GM03348 (cell line): ENCODE measurements around the gene MMP24.

ENCODE experiments used
- DNase-seq: peaks from one replicate; pipeline ENCODE4 v3.0.0; 2012; ENCODE audit warnings: low spot score

Gene MMP24

GRCh38 chr20:35293303-35294292, 67.1 kb downstream of the MMP24 start:
- no peak for DNase-seq

- no peak for DNase-seq
Observed at GRCh38 chr20:35294293-35294685, 67.8 kb downstream of the MMP24 start.

DNA sequence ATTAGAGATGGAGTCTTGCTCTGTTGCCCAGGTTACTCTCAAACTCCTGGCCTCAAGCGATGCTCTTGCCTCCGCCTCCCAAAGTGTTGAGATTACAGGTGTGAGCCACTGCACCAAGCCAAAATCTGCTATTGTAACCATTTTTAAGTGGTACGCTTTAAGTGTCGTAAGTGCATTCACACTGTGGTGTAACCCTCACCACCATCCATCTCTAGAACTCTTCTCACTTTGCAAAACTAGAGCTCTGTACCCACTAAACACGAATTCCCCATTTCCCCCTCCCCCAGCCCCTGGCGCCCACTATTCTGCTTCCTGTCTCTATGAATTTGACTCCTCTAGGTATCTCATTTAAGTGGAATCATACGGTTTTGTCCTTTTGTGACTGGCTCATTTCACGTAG, 68.6 kb downstream of the MMP24 start:
- no peak for DNase-seq

GRCh38 chr20:35295674-35296073, 69.2 kb downstream of the MMP24 start:
- DNase-seq: no peak

DNA sequence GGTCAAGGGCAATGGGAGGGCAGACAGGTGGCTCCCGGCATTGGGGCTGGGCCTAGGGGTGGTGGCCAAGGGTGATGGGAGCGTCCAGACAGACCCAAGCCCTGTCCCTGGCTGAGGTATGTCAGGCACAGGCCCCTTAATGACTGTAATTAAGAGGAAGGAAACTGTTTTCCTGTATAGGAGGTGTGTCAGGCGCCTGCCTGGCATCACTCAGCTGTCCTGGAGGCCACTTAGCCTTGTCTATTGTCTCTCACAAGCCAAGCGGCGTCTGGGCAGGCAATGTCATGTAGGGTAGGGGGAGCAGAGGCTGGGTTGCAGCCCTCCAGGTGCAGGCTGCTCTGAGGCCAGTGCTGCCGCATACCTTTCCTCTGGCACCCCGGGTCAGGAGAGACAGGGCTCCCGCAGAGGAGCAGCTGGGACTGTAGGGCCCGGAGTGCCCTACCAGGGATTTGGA, 69.6 kb downstream of the MMP24 start:
- DNase-seq: no peak

GRCh38 chr20:35297155-35297554, 70.7 kb downstream of the MMP24 start:
- peak; percentile 37 for DNase-seq

DNA sequence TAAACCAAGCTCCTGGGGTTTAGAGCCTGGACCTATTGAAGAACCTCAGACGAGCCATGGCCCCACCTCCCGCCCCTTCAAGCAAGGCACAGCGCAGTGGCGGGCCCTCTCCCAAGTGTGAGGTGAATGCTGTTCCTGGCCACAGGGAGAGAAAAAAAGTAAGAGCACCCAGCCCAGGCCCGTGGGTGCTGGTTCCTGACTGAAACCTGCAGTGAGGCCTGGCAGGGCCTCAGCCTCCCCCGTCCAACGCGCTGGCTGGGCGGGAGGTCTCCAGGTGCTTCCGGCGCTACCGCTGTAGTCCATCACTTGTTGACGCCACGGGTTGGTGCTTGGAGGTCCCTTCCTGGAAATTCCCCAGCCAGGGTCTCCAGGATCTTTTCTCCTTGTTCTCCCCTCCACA, 71.2 kb downstream of the MMP24 start:
- DNase-seq: no peak

DNA sequence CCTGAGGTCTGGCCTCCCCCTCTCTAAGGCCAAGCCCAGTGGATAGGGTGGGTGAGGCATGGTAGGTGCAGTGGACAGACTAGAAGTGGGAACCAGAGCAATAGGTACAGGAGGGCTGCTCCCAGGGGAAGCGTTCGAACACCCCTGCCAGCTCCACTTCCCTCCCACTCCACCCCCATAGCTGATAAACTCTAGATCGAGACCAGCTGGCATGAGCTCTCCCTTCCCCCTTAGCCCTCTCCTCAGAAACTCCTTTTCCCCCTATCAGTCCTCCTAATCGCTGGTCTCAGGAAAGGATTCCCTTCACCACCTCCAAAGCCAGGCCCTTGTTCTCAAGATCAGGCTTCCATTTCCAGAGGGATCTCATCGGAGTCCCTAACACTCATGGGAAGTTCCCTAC, 71.8 kb downstream of the MMP24 start:
- DNase-seq: no peak

DNA sequence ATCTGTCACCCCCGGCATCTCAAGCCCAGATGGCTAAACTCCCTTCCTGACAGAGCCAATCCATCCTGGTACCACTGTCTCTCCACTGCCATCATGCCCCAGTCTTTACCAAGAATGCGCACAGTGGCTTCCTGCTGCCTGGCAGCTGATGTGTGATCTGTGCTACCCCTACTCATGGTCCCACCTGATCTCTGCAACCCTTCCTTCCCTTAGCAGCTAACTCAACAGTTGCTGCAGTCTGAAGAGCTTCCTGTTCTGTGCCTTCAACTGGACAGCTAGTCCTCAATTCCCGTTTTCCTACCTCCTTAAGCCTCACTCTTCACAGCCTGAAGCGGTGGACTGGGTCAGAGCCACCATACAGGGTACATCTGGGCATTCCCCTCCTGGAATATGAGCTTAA, 73.3 kb downstream of the MMP24 start:
- no peak for DNase-seq

DNA sequence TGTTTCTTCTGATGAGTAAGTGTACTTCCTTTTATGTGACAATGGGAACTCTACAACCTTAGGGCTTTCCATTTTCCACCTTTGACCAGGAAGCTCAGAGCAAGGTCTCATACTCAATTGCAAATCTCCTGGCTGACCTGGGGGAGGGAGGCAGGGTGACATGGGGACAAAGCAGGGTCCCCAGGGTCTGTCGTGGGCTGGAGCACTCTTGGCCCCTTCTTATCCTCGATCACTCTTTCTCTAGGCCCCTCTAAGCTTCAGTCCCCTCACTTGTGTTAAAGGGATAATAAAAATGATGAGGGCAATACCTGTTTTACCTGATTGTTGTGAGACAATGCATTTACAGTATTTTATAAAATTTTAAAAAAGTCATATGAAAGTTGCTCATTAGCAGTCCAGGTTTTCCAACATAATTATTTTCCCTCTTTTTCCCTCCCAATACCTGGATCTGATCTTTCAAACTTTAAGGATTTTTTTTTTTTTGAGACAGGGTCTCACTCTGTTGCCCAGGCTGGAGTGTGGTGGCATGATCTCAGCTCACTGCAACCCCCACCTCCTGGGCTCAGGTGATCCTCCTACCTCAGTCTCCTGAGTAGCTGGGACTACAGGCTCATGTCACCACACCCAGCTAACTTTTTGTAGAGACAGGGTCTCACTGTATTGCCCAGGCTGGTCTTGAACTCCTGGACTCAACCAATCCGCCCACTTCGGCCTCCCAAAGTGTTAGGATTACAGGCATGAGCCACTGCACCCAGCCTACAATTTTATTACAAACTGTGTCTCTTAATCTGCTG, 74.2 kb downstream of the MMP24 start:
- no peak for DNase-seq

DNA sequence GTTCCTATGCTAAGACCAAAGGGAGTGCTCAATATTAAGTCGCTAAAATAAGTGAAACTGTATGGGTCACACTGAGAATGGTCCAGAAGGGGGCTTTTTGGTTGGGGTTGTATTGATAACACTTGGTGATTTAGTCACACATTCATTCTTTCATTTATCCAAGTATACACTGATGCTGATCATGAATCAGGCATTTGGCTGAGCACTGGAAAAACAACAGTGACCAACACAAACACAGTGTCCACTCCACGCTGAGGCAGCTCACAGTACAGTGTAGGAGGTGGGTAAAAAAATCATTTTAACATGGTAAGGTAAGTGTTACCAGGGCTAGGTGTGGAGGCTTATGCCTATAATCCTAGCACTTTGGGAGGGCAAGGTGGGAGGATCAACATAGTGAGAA, 74.9 kb downstream of the MMP24 start:
- no peak for DNase-seq

DNA sequence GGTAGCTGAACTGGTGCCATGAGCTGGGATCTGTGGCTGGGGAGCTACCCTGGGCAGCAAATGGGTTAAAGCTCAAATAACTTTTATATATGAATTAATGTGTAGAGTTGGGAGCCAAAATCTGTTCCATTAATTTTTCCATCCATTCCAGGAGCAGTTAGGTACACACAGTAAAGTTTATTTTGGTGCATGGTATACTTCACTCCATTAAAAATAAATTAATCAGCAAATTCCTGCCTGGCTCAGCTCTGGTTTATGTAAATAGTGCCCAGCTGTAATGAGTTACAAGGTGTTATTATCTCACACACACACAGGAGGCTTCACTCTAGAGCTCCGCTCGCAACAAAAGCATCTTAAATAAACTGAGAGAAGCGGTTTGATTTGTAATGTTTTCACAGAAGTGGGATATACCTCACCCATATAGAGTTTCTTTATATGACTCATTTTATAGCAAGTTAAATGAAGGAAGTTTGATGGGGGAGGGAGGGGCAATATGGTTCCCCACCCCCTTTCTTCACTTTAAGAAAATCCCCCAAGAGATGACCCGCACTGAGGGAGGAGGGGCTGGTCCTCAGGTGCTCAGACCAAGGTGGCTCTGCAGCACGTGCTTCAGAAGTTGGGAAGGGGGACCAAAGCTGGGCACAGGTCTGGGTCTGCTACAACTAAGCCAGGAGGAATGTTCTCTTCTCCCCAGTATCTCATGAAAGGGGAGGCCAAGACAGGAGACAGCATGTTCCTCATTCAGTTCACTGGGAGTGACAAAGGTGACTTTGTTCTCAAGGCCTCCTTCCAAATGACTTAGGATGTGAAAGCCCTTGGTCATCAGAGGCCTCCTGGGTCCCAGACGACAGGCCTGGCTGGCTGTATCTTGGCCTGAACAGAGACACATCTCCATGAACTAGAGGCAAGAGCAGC, 76.2 kb downstream of the MMP24 start:
- no peak for DNase-seq

DNA sequence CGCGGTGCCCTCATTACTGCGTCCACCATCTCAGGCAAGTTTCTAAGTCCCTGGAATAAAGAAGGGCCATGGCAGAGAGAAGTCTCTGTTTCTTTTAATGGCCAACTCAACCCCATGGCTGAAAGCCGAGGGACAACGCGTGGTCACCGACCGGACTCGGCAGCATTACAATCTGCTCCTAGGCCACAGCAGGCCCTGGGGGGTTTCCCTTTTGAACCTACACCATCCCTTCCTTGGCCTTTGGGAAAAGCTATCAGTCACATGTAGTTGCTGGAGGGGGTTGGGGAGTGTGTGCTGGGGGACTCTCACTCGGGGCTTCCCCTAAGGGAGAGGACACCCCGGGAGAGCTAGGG, 76.9 kb downstream of the MMP24 start:
- no peak for DNase-seq

- peak; percentile 89 for DNase-seq
Observed at GRCh38 chr20:35303735-35304491, 77.4 kb downstream of the MMP24 start.

GRCh38 chr20:35304956-35305355, 78.5 kb downstream of the MMP24 start:
- no peak for DNase-seq

DNA sequence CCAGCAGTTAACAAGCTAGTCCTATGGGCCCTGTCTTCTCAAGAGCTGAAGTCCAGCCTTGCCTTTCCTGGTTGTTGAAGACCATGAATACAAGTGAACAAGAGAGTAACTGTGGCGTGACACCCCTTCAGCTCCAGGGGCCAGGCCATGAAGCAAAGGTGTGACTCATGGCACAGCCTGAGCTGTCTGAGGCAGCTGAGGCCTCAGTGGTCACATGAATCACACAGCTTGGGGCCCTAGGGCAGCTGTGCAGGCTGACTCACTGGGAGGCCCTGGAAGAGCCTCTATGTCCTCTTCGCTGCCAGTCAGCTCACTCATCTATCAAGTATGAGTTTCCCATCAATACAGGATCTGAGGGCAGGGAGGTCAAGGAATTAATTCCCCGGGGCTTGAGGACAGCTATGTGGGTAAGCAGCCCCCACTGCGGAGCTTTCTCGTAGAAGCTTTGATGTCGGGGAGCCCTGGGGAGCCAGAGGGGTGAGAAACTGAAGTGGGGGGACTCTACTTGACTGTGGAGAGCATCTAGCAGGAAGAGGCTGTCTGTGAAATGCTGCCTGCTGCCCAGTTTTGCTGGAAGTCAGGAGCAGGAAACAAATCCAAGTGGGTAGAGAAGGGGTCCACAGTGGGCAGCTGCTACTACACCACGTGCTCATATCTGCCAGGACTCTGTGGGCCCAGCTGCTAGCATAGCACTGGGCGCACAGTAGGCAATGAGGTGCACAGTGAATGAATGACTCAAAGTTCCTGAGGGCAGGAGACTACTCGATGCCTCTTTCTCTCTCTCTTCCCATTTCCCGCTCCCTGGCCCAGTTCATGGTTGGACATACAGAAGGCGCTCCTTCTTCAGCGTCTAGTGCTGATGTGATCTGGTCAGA, 79.4 kb downstream of the MMP24 start:
- peak; percentile 96 for DNase-seq

- DNase-seq: peak; percentile 47
Observed at GRCh38 chr20:35306931-35307517, 80.5 kb downstream of the MMP24 start.

- peak; percentile 78 for DNase-seq
Observed at GRCh38 chr20:35307666-35308653, 81.5 kb downstream of the MMP24 start.

- no peak for DNase-seq
Observed at GRCh38 chr20:35311409-35311808, 84.9 kb downstream of the MMP24 start.
